Upper lobe of left lung (tissue), 6 donors: ENCODE results near the gene ARG2. TPM values are rescaled to one million over a fixed set of nuclear protein-coding genes. Genes with fewer than 3 reads are reported as not detected.

Experiments used
- ATAC-seq, 2 donors: fragments of 200-7000 bp; cut with Tn5 transposase; one replicate each; pipeline ENCODE4 v1.9.1; 2022; ENCODE audit warnings: mild to moderate bottlenecking in 2 of 2, moderate library complexity in 2 of 2; ENCODE audit not compliant: low FRiP score in 2 of 2
- DNase-seq, 2 donors: peaks; one replicate each; pipeline ENCODE4 v3.0.0-alpha.2; 2019 to 2020
- H3K27ac ChIP-seq, 4 donors: fragments of 200-600 bp; sonication (generic); one replicate each; pipeline ENCODE4 v1.5.1; 2016 to 2019
- H3K27me3 ChIP-seq, 4 donors: fragments of 200-600 bp; sonication (generic); one replicate each; pipeline ENCODE4 v1.5.1; 2017 to 2019
- H3K36me3 ChIP-seq, 4 donors: fragments of 200-600 bp; sonication (generic); one replicate each; pipeline ENCODE4 v1.5.1; 2016 to 2019
- H3K4me1 ChIP-seq, 4 donors: fragments of 200-600 bp; sonication (generic); one replicate each; pipeline ENCODE4 v1.5.1; 2018 to 2019
- H3K4me3 ChIP-seq, 4 donors: fragments of 200-600 bp; sonication (generic); one replicate each; pipeline ENCODE4 v1.5.1; 2017 to 2019; ENCODE audit warnings: mild to moderate bottlenecking in 2 of 4, moderate library complexity in 1 of 4
- H3K9me3 ChIP-seq, 4 donors: fragments of 200-600 bp; sonication (generic); one replicate each; pipeline ENCODE4 v1.5.1; 2018 to 2019
- EP300 ChIP-seq, 4 donors: sonication (generic); formaldehyde crosslinking; IDR thresholded peaks; one replicate each; pipeline ENCODE4 v1.5.1; 2017; ENCODE audit warnings: antibody characterized with exemption in 4 of 4, control low read depth in 2 of 4
- POLR2A ChIP-seq, 4 donors: fragments of 450-650 bp; IDR thresholded peaks; one replicate each; pipeline ENCODE4 v1.5.1; 2016 to 2017; ENCODE audit warnings: antibody characterized with exemption in 4 of 4, mild to moderate bottlenecking in 2 of 4
- POLR2AphosphoS5 ChIP-seq, 2 donors: sonication (generic); formaldehyde crosslinking; IDR thresholded peaks; one replicate each; pipeline ENCODE4 v1.5.1; 2017; ENCODE audit warnings: antibody characterized with exemption in 2 of 2
- WGBS, 2 donors: methylation state at CpG; one replicate each; pipeline ENCODE4 v1.1.5; 2017 to 2018; 5-methylcytosine and 5-hydroxymethylcytosine counted together
- total RNA-seq, 6 donors: library from RNA; depleted of rRNA in 4 of 6; stranded (reverse); fragments of >200 nt in 4 of 6; gene quantifications; one replicate each; pipeline versions ENCODE4 v1.1.0 to v1.2.1, GENCODE V29; 2016 to 2021
- TF ChIP-seq, protein P1 (sequence below), 6 experiments: fragments of 450-650 bp in 4 of 6; fragments of 200-600 bp in 2 of 6; sonication (generic) in 2 of 6; IDR thresholded peaks; one replicate each; pipeline ENCODE4 v1.5.1; 2016 to 2019; ENCODE audit warnings: antibody characterized with exemption in 6 of 6
- donor health status: DM: no; HTN: no; CAD: no; lungs with moderate emphysema.
- donor health status: DM: no; HTN: yes; CAD: no; lungs with severe emphysema.

The ARG2 gene
- total RNA-seq, 6 donors from 2014 or later = 1.1 to 11.7 (median 8.6) TPM; not detected in 1

GRCh38 chr14:67579636-67580035, 40.1 kb upstream of the ARG2 start:
- Histone ChIP-seq H3K27ac (no peak overlapping the region), H3K27me3 (no peaks in the 10 kb centered on the region), H3K9me3 (no peaks in the 10 kb centered on the region), H3K36me3 (no peaks in the 10 kb centered on the region), H3K4me3 (no peak overlapping the region), H3K4me1 (no peaks in the 10 kb centered on the region)
- no peak for TF ChIP-seq EP300 (IDR thresholded peaks at IDR 0.05)
- TF ChIP-seq, protein P1, sequence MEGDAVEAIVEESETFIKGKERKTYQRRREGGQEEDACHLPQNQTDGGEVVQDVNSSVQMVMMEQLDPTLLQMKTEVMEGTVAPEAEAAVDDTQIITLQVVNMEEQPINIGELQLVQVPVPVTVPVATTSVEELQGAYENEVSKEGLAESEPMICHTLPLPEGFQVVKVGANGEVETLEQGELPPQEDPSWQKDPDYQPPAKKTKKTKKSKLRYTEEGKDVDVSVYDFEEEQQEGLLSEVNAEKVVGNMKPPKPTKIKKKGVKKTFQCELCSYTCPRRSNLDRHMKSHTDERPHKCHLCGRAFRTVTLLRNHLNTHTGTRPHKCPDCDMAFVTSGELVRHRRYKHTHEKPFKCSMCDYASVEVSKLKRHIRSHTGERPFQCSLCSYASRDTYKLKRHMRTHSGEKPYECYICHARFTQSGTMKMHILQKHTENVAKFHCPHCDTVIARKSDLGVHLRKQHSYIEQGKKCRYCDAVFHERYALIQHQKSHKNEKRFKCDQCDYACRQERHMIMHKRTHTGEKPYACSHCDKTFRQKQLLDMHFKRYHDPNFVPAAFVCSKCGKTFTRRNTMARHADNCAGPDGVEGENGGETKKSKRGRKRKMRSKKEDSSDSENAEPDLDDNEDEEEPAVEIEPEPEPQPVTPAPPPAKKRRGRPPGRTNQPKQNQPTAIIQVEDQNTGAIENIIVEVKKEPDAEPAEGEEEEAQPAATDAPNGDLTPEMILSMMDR (IDR thresholded peaks at IDR 0.05) = no peak
- no peak for TF ChIP-seq POLR2AphosphoS5 (IDR thresholded peaks at IDR 0.05)
- no peak for TF ChIP-seq POLR2A (IDR thresholded peaks at IDR 0.05)
- no peak for ATAC-seq
- DNase-seq = no peak
- WGBS, 2 donors = 96 to 97% methylated on average over 7 of the region's 7 CpGs

DNA sequence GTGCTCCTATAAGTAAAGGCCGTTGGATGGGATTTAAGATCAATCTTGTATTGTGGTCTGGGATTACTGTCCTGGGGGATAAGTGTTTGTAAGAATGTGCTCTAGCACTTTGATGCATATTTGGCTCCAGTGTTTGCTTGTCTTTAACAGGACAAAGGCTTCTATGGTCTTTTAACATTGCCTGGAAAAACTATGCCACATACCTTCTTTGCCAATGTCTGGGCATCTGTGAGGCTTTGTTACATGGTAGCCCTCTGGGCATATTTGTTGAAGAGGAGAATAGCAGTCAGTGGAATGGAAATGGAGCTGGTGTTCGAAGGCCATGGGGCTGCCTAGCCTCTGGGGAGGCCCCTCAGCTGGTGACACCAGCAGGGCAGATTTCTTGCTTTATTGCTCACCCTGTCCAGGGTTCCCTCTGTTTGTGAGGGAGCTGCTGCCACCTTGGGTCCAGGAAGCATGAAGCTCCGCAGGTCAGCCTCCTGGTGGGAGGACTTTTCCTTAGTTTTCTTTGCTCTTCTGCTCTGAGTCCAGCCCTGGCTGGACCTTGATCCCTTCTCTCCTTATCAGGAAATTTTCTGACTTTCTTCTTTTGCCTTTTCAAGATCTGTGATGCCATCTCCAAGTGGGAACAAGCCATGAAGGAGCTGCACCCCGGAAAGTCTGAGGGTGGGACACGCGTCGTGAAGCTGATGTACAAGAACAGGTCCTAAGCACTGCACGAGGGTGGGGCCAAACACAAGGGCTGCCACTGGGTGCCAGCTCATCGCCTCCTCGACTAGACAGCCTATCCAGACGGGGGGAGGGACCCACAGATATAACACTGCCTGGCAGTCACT, 39.2 kb upstream of the ARG2 start:
- H3K9me3 ChIP-seq = no peaks in the 10 kb centered on the region
- H3K27me3 ChIP-seq = no peaks in the 10 kb centered on the region
- TF ChIP-seq EP300 (IDR thresholded peaks at IDR 0.05) = no peak
- no peak for TF ChIP-seq POLR2AphosphoS5 (IDR thresholded peaks at IDR 0.05)
- TF ChIP-seq, protein P1 (IDR thresholded peaks at IDR 0.05) = no peak
- no peak for TF ChIP-seq POLR2A (IDR thresholded peaks at IDR 0.05)
- H3K27ac ChIP-seq = no peak overlapping the region
- no peaks in the 10 kb centered on the region for H3K4me1 ChIP-seq
- H3K4me3 ChIP-seq = no peak overlapping the region
- H3K36me3 ChIP-seq = no peaks in the 10 kb centered on the region
- 78 to 89% methylated on average over 10 to 11 of the region's 11 CpGs for WGBS, 2 donors
- DNase-seq (no peak), ATAC-seq (no peak)

- H3K36me3 ChIP-seq = no peaks in the 10 kb centered on the region
- WGBS, 2 donors = 81 to 86% methylated on average over 1 of the region's 1 CpG
- ATAC-seq = no peak
Measured at GRCh38 chr14:67581643-67582042, 38.1 kb upstream of the ARG2 start.

DNA sequence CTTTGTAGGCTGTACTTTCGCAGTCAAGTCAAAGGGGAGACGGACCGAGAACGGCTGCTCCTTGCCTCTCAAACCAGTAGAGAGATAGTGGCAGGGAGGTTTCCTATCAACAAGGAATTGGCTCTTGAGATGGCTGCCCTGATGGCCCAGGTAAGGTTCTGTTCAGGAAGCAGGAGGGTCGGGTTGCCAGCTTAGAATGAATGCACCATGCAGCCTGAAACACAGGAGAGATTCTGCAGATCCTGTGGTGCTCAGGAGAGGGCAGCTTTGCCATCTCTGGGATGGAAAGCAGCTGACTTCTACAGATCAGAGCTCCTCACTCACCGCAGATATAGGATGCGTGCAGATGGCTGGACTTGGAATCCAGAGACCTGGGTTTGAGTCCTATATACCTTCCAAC, 37.7 kb upstream of the ARG2 start:
- H3K36me3 ChIP-seq = peaks cover 0 to 1% (median 0%) of the 10 kb centered on the region in 4 donors
- H3K4me3 ChIP-seq = no peak overlapping the region
- DNase-seq = no peak
- H3K27me3 ChIP-seq = no peaks in the 10 kb centered on the region
- no peaks in the 10 kb centered on the region for H3K9me3 ChIP-seq
- ATAC-seq = no peak
- no peak for TF ChIP-seq EP300 (IDR thresholded peaks at IDR 0.05)
- no peak for TF ChIP-seq POLR2A (IDR thresholded peaks at IDR 0.05)
- no peak for TF ChIP-seq POLR2AphosphoS5 (IDR thresholded peaks at IDR 0.05)
- TF ChIP-seq, protein P1 (IDR thresholded peaks at IDR 0.05) = no peak
- WGBS, 2 donors = 73 to 86% methylated on average over 6 to 7 of the region's 7 CpGs
- no peaks in the 10 kb centered on the region for H3K4me1 ChIP-seq
- H3K27ac ChIP-seq = no peak overlapping the region

More at GRCh38 chr14:67581643-67582042, 38.1 kb upstream of the ARG2 start:
- no peaks in the 10 kb centered on the region for H3K4me1 ChIP-seq
- no peak for TF ChIP-seq POLR2AphosphoS5 (IDR thresholded peaks at IDR 0.05)
- TF ChIP-seq POLR2A (IDR thresholded peaks at IDR 0.05) = no peak
- TF ChIP-seq, protein P1 (IDR thresholded peaks at IDR 0.05) = no peak
- TF ChIP-seq EP300 (IDR thresholded peaks at IDR 0.05) = no peak
- no peak overlapping the region for H3K27ac ChIP-seq
- no peaks in the 10 kb centered on the region for H3K27me3 ChIP-seq
- DNase-seq = no peak
- no peak overlapping the region for H3K4me3 ChIP-seq
- H3K9me3 ChIP-seq = no peaks in the 10 kb centered on the region
